Esophagus (tissue), 2 donors: Measurements from ENCODE around the gene EXOC6B. TPM values are rescaled to one million over a fixed set of nuclear protein-coding genes. Genes with fewer than 3 reads are reported as not detected.

Experiments
- H3K27ac ChIP-seq, 2 donors: one replicate each; pipeline ENCODE4 v1.5.1; 2013; ENCODE audit warnings: low read depth in 2 of 2, mild to moderate bottlenecking in 2 of 2, inconsistent platforms in 1 of 2, low read length in 1 of 2, moderate library complexity in 1 of 2
- H3K27me3 ChIP-seq, 2 donors: one replicate each; pipeline ENCODE4 v1.6.1; 2013; ENCODE audit warnings: low read length in 2 of 2, control low read depth in 1 of 2, mild to moderate bottlenecking in 1 of 2; ENCODE audit not compliant: insufficient read depth in 2 of 2, control insufficient read depth in 1 of 2
- H3K36me3 ChIP-seq, 2 donors: one replicate each; pipeline ENCODE4 v1.6.1; 2013; ENCODE audit warnings: low read length in 1 of 2; ENCODE audit not compliant: control insufficient read depth in 2 of 2, insufficient read depth in 2 of 2
- H3K4me1 ChIP-seq, 2 donors: one replicate each; pipeline ENCODE4 v1.6.1; 2013; ENCODE audit warnings: low read length in 1 of 2; ENCODE audit not compliant: control insufficient read depth in 2 of 2, insufficient read depth in 2 of 2
- H3K4me3 ChIP-seq, 2 donors: one replicate each; pipeline ENCODE4 v1.5.1; 2013; ENCODE audit warnings: low read length in 2 of 2, mild to moderate bottlenecking in 2 of 2, low read depth in 1 of 2, moderate library complexity in 1 of 2
- H3K9me3 ChIP-seq, 2 donors: one replicate each; pipeline ENCODE4 v1.6.1; 2013; ENCODE audit warnings: mild to moderate bottlenecking in 2 of 2, low read depth in 1 of 2, low read length in 1 of 2, moderate library complexity in 1 of 2; ENCODE audit not compliant: control insufficient read depth in 2 of 2, insufficient read depth in 1 of 2
- WGBS, 2 donors: extraction: QIAGEN DNeasy Blood & Tissue Kit; methylation state at CpG; one replicate each; pipeline ENCODE4 v1.1.7; 2013; 5-methylcytosine and 5-hydroxymethylcytosine counted together
- polyA plus RNA-seq, 2 donors: library from polyadenylated mRNA; stranded (reverse); fragments of 200-250 nt; gene quantifications; one replicate each; pipeline ENCODE4 v1.2.3, GENCODE V29; 2013
- donor health status: healthy with polysubstance abuse.
- donor health status: Bipolar disorder and iron deficiency.

Gene EXOC6B
- polyA plus RNA-seq, 2 donors = 6.0 to 8.4 TPM

DNA sequence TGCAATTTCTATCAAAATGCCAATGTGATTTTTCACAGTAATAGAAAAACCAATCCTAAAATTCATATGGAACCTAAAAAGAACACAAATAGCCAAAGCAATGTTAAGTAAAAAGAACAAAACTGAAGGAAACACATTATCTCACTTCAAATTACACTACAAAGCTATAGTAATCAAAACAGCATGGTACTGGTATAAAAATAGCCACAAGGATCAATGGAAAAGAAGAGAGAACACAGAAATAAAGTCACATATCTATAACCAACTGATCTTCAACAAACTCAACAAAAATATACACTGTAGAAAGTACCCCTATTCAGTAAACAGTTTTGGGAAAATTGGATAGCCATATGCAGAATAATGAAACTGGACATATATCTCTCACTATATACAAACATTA, 426.0 kb downstream of the EXOC6B start:
- no peak overlapping the region for H3K4me3 ChIP-seq
- H3K9me3 ChIP-seq = no peaks in the 10 kb centered on the region
- H3K4me1 ChIP-seq = no peaks in the 10 kb centered on the region
- H3K27ac ChIP-seq = no peak overlapping the region
- no peaks in the 10 kb centered on the region for H3K27me3 ChIP-seq
- no peaks in the 10 kb centered on the region for H3K36me3 ChIP-seq

DNA sequence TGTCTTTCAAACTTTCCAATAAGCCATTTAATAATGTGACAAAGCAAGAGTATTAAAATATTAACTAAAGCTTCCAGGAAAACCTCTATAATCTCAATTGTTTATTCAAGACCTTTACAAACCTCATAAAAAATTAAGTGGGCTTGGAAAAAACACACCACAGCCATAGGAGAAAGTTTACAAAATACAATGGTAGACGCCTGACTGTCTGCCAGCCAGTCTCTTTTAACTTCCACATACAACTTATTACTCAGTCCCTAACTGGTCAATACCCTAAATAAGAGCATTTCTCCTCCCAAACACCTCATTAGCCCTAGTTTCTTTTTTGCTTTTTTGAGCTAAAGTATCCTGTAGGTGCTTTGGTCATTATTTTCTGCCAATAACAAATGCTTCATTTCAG, 430.7 kb downstream of the EXOC6B start:
- no peaks in the 10 kb centered on the region for H3K4me1 ChIP-seq
- no peaks in the 10 kb centered on the region for H3K27me3 ChIP-seq
- no peak overlapping the region for H3K4me3 ChIP-seq
- H3K36me3 ChIP-seq = no peaks in the 10 kb centered on the region
- 72 to 86% methylated on average over 1 of the region's 1 CpG for WGBS, 2 donors
- peaks cover 0 to 3% of the 10 kb centered on the region in 2 donors for H3K9me3 ChIP-seq
- H3K27ac ChIP-seq = no peak overlapping the region

DNA sequence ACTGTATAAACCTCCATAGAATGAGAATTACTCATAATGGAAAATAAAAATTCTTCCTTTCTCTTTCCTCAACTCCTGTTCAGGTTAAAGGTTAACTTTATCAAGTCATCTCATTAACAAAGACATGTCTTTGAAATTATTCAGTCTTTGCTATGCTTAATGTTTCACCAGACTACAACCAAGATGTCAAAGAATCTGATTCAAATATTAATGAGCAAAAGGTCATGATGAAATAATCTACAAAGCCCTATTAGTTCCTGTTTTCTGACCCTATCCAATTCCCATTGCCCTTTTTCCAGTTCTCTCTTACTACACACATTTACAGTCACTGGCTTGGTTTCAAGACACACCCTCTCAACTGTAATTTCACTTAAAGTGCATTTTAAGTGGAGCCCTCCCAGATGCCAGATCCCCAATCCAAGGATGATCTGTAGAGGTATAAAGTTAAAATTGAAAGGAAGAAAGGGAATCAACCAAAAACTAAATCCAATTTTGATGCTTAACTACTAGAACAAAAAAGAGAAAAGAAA, 431.2 kb downstream of the EXOC6B start:
- Histone ChIP-seq H3K27me3 (no peaks in the 10 kb centered on the region), H3K27ac (no peak overlapping the region), H3K9me3 (peaks cover 0 to 3% of the 10 kb centered on the region in 2 donors), H3K4me3 (no peak overlapping the region), H3K4me1 (no peaks in the 10 kb centered on the region), H3K36me3 (no peaks in the 10 kb centered on the region)

DNA sequence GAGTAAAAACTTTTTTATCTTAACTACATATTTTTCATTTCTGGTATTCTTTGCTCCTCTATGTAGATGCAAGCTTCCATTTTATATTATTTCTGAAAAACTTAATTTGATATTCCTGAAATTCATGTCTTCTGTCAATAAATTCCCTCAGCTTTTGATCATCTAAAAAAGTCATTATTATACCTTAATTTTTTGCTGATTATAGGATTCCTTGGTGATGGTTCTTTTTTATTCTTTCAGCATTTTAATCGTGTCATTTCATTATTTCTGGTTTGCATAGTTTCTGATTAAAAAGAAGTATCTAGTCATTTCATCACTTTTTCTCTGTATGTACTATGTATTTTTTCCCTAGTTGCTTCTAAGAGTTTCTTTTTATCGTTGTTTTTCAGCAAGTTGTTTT, 436.4 kb downstream of the EXOC6B start:
- Histone ChIP-seq H3K9me3 (peaks cover 4 to 7% of the 10 kb centered on the region in 2 donors), H3K27me3 (no peaks in the 10 kb centered on the region), H3K4me1 (no peaks in the 10 kb centered on the region), H3K27ac (no peak overlapping the region), H3K4me3 (no peak overlapping the region), H3K36me3 (no peaks in the 10 kb centered on the region)
- WGBS, 2 donors = 90 to 95% methylated on average over 2 of the region's 2 CpGs

DNA sequence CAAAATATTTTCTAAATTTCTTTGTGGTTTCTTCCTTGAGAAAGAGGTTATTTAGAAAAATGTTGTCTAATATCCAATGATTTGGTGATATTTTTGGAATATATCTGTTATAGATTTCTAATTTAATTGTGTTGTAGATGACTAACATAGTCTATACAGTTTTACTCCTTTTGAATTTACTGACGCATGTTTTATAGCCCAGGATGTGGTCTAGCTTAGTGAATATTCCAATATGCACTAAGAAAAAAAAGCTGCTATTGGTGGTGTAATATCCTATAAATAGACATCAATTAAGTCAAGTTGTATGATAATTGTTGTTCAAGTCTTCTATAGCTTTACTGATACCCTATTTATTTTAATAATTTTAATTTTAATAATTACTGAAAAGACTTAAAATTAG, 437.6 kb downstream of the EXOC6B start:
- Histone ChIP-seq H3K36me3 (no peaks in the 10 kb centered on the region), H3K27ac (no peak overlapping the region), H3K9me3 (peaks cover 4 to 7% of the 10 kb centered on the region in 2 donors), H3K4me1 (no peaks in the 10 kb centered on the region), H3K4me3 (no peak overlapping the region), H3K27me3 (no peaks in the 10 kb centered on the region)
- WGBS, 2 donors = 96% methylated on average over 1 of the region's 1 CpG

DNA sequence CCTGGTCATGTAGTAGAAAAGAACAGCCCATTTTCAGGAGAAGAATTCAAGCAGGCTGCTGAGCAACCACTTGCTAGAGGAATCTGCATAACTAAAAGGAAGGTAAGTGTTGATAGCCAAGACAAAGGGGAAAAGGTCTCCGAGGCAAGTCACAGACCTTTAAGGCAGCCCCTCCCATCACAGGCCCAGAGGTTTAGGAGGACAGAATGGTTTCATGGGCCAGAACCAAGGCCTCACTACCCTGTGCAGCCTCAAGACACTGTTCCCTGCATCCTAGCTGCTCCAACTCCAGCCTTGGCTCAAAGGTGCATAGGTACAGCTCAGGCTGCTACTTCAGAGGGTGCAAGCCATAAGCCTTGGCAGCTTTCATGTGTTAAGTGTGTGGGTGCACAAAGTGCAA, 439.5 kb downstream of the EXOC6B start:
- Histone ChIP-seq H3K36me3 (no peaks in the 10 kb centered on the region), H3K4me1 (no peaks in the 10 kb centered on the region), H3K4me3 (no peak overlapping the region), H3K9me3 (peaks cover 4% of the 10 kb centered on the region in 2 donors), H3K27ac (no peak overlapping the region), H3K27me3 (no peaks in the 10 kb centered on the region)
- WGBS, 2 donors = 78 to 91% methylated on average over 1 of the region's 1 CpG

DNA sequence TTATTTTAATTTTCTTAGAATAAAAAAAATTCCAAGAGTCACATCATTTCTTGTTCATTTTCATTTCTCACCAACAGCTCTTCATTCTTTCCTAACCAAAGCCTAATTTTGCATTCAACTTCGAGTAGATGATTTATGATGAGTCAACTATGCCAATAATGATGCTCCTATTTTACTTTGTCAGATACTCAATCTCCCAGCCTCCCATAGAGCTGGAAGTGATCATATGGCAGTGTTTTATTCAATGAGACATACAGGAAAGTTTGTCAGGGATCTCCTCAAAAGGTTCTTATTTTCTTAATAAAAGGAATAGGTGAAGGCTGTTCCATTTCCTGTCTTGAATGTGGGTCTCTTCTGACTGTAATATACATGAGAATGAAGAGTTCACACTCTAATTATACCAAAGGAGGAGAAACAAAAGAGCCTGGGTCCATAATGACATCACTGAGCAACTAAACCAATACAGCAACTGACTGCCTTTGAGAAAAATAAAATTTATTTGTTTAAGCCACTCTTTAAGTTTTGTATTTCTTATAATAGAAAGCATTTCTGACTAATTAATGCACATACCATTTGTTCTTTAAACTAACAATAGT, 447.0 kb downstream of the EXOC6B start:
- Histone ChIP-seq H3K27me3 (no peaks in the 10 kb centered on the region), H3K4me3 (no peak overlapping the region), H3K27ac (no peak overlapping the region), H3K9me3 (no peaks in the 10 kb centered on the region), H3K4me1 (no peaks in the 10 kb centered on the region), H3K36me3 (peaks cover 0 to 2% of the 10 kb centered on the region in 2 donors)
- WGBS, 2 donors = 62 to 77% methylated on average over 1 of the region's 1 CpG

DNA sequence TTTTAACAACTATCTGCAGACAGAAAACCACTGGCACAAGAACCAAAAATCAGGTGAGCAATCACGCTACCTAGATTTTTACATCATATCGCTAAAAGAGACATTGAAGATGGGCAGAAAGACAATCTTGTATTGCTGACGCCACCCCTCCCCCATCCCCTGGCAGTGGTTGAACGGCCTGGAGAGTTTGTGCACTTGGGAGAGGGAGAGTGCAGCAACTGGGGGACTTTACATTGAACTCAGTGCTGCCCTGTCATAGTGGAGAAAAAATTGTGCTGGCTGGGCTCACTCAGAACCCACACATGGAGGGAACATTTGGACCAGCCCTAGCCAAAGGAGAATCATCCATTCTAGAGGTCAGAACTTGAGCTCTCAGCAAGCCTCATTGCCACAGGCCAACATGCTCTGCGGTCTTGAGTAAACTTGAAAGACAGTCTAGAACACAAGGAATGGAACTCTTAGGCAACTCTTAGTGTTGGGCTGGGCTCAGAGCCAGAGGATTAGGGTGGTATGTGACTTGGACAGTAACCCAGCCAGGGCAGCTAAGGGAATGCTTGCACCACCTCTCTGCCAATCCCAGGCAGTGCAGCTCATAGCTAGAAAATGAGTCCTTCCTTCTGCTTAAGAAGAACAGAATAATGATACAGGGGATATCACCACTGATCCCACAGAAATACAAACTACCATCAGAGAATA, 458.2 kb downstream of the EXOC6B start:
- Histone ChIP-seq H3K27me3 (no peaks in the 10 kb centered on the region), H3K4me1 (peaks cover 0 to 3% of the 10 kb centered on the region in 2 donors), H3K4me3 (no peak overlapping the region), H3K36me3 (no peaks in the 10 kb centered on the region), H3K9me3 (no peaks in the 10 kb centered on the region), H3K27ac (peak overlapping the region in 1 of 2 donors; percentile 79)
- WGBS, 2 donors = 69% methylated on average over 5 of the region's 5 CpGs

DNA sequence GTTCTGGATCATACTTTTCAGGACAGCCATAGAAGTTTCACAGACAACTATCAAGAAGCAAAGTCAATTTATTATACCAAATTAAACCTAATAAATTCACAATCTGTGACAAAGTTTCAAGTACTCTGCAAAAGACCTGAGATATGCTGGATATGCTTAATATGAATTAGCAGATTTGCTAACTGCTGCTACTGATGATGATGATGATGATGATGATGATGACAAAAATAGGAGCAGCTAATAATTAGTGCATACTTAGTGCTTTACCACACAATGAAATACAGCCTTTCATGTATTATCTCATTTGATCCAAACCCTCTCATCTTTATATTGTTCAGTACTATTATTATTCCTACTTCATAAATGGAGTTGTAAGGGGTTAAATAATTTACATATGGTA, 462.4 kb downstream of the EXOC6B start:
- H3K4me1 ChIP-seq = peaks cover 0 to 3% of the 10 kb centered on the region in 2 donors
- H3K27me3 ChIP-seq = no peaks in the 10 kb centered on the region
- H3K4me3 ChIP-seq = no peak overlapping the region
- no peaks in the 10 kb centered on the region for H3K9me3 ChIP-seq
- H3K27ac ChIP-seq = no peak overlapping the region
- no peaks in the 10 kb centered on the region for H3K36me3 ChIP-seq

DNA sequence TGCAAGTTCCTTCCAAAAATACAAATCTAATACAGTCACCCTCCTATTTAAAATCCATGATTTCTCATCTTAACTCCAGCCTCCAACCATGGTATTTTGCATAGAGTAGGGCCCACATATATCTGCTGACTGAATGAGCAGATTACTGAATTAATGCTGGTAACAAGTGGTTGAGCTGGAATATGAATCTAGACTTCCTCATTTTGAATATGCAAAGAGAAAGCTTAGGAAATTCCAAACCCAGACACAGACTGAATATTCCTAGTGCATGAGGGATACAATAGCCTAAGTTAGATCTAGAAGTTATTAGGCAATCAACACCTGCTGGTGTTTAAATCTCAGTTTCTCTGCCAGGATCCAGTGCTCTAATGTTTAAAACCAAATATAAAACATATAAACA, 463.1 kb downstream of the EXOC6B start:
- Histone ChIP-seq H3K9me3 (no peaks in the 10 kb centered on the region), H3K36me3 (no peaks in the 10 kb centered on the region), H3K27me3 (no peaks in the 10 kb centered on the region), H3K27ac (no peak overlapping the region), H3K4me3 (no peak overlapping the region), H3K4me1 (peaks cover 0 to 3% of the 10 kb centered on the region in 2 donors)
